Endothelial cell (in vitro differentiated cells): ENCODE results near the gene TRIM14. TPM values are rescaled to one million over a fixed set of nuclear protein-coding genes. Genes with fewer than 3 reads are reported as not detected.

ENCODE experiments used
- DNase-seq: peaks from one replicate; pipeline ENCODE4 v3.0.0; 2021; ENCODE audit warnings: low spot score
- H3K27ac Mint-ChIP-seq: one replicate; pipeline ENCODE4 v1.8.0; 2021; ENCODE audit warnings: mixed read lengths, inconsistent platforms; ENCODE audit not compliant: unreplicated experiment
- H3K27me3 Mint-ChIP-seq: one replicate; pipeline ENCODE4 v1.8.0; 2021; ENCODE audit warnings: mild to moderate bottlenecking, moderate library complexity, mixed read lengths, inconsistent platforms; ENCODE audit not compliant: unreplicated experiment
- H3K36me3 Mint-ChIP-seq: one replicate; pipeline ENCODE4 v1.8.0; 2021; ENCODE audit warnings: mild to moderate bottlenecking, low read depth, mixed read lengths, inconsistent platforms; ENCODE audit not compliant: unreplicated experiment
- H3K4me1 Mint-ChIP-seq: one replicate; pipeline ENCODE4 v1.8.0; 2021; ENCODE audit warnings: mild to moderate bottlenecking, mixed read lengths, inconsistent platforms; ENCODE audit not compliant: unreplicated experiment
- H3K4me3 Mint-ChIP-seq: one replicate; pipeline ENCODE4 v1.8.0; 2021; ENCODE audit warnings: mild to moderate bottlenecking, mixed read lengths, inconsistent platforms; ENCODE audit not compliant: unreplicated experiment
- H3K9me3 Mint-ChIP-seq: one replicate; pipeline ENCODE4 v1.8.0; 2021; ENCODE audit warnings: mixed read lengths, inconsistent platforms; ENCODE audit not compliant: unreplicated experiment
- CTCF ChIP-seq: fragments of 200-600 bp; sonication (generic); IDR thresholded peaks from one replicate; pipeline ENCODE4 v1.5.0; 2021; ENCODE audit warnings: antibody characterized with exemption; ENCODE audit not compliant: unreplicated experiment
- total RNA-seq: library from RNA; stranded (reverse); fragmentation: NEBNext Ultra II Directional; extraction: Animal tissue kit (Norgen Biotek cat#: 25700); gene quantifications from one replicate; pipeline ENCODE4 v1.2.1, GENCODE V29; 2021; ENCODE audit not compliant: unreplicated experiment

The TRIM14 gene
- total RNA-seq, 1 donor from 2014 or later: 0.97 TPM

GRCh38 chr9:98109052-98109451 is 10.0 kb downstream of the TRIM14 start:
- H3K36me3 Mint-ChIP-seq: no peaks in the 10 kb centered on the region

GRCh38 chr9:98108531-98109031 is 10.4 kb downstream of the TRIM14 start:
- TF ChIP-seq CTCF: no peak
- Mint-ChIP-seq H3K27me3 (no peaks in the 10 kb centered on the region), H3K27ac (no peak overlapping the region), H3K9me3 (no peaks in the 10 kb centered on the region), H3K36me3 (no peaks in the 10 kb centered on the region), H3K4me3 (no peak overlapping the region), H3K4me1 (no peaks in the 10 kb centered on the region)
- DNase-seq: no peak

More at GRCh38 chr9:98109052-98109451, 10.0 kb downstream of the TRIM14 start:
- no peaks in the 10 kb centered on the region for H3K9me3 Mint-ChIP-seq
- no peak overlapping the region for H3K27ac Mint-ChIP-seq
- no peak for DNase-seq
- H3K4me3 Mint-ChIP-seq: no peak overlapping the region
- no peaks in the 10 kb centered on the region for H3K4me1 Mint-ChIP-seq
- no peak for TF ChIP-seq CTCF
- no peaks in the 10 kb centered on the region for H3K27me3 Mint-ChIP-seq

- H3K27me3 Mint-ChIP-seq: no peaks in the 10 kb centered on the region
- no peaks in the 10 kb centered on the region for H3K36me3 Mint-ChIP-seq
- no peaks in the 10 kb centered on the region for H3K4me1 Mint-ChIP-seq
- no peak overlapping the region for H3K4me3 Mint-ChIP-seq
- H3K9me3 Mint-ChIP-seq: no peaks in the 10 kb centered on the region
- H3K27ac Mint-ChIP-seq: no peak overlapping the region
- no peak for DNase-seq
- no peak for TF ChIP-seq CTCF
Observed at GRCh38 chr9:98107926-98108325, 11.1 kb downstream of the TRIM14 start.

GRCh38 chr9:98105006-98105405 is 14.0 kb downstream of the TRIM14 start:
- Mint-ChIP-seq H3K4me1 (no peaks in the 10 kb centered on the region), H3K27me3 (peaks cover 1% of the 10 kb centered on the region), H3K4me3 (no peak overlapping the region), H3K36me3 (no peaks in the 10 kb centered on the region), H3K9me3 (no peaks in the 10 kb centered on the region), H3K27ac (no peak overlapping the region)
- DNase-seq: no peak
- no peak for TF ChIP-seq CTCF

- H3K9me3 Mint-ChIP-seq: no peaks in the 10 kb centered on the region
- no peaks in the 10 kb centered on the region for H3K36me3 Mint-ChIP-seq
- DNase-seq: no peak
- no peak for TF ChIP-seq CTCF
- no peak overlapping the region for H3K4me3 Mint-ChIP-seq
- no peaks in the 10 kb centered on the region for H3K4me1 Mint-ChIP-seq
- H3K27ac Mint-ChIP-seq: no peak overlapping the region
- H3K27me3 Mint-ChIP-seq: peaks cover 1% of the 10 kb centered on the region
Observed at GRCh38 chr9:98104445-98104881, 14.6 kb downstream of the TRIM14 start.
